Mesendoderm (in vitro differentiated cells): ENCODE measurements around the gene THEMIS2.
"Not testable (repeated sequence)": the region's sequence is repeated elsewhere in the genome, so short reads cannot be mapped to it uniquely, and the experiment has no call there.

Experiments used
- DNase-seq: peaks from one replicate; pipeline ENCODE4 v3.0.0; 2013
- H2AK5ac ChIP-seq: 2 replicates; pipeline ENCODE4 v1.6.1; 2013; ENCODE audit warnings: low read length, inconsistent platforms
- H2BK120ac ChIP-seq: 2 replicates; pipeline ENCODE4 v1.6.1; 2013; ENCODE audit warnings: low read depth, mild to moderate bottlenecking, low read length, moderate library complexity, mixed read lengths
- H2BK15ac ChIP-seq: replicated peaks from 2 replicates; pipeline ENCODE4 v1.6.1; 2013; ENCODE audit warnings: low read depth, mild to moderate bottlenecking, moderate library complexity
- H2BK5ac ChIP-seq: 2 replicates; pipeline ENCODE4 v1.6.1; 2013; ENCODE audit warnings: low read length, inconsistent platforms
- H3K18ac ChIP-seq: 2 replicates; pipeline ENCODE4 v1.6.1; 2013; ENCODE audit warnings: mild to moderate bottlenecking, low read length, mixed read lengths
- H3K23ac ChIP-seq: one replicate; pipeline ENCODE4 v1.6.1; 2013; ENCODE audit warnings: low read length
- H3K27ac ChIP-seq: 2 replicates; pipeline ENCODE4 v1.5.1; 2013; ENCODE audit warnings: low read depth, mild to moderate bottlenecking, inconsistent platforms, low read length, moderate library complexity
- H3K27me3 ChIP-seq: 2 replicates; pipeline ENCODE4 v1.6.1; 2013; ENCODE audit warnings: low read length, control low read depth, mild to moderate bottlenecking, inconsistent platforms; ENCODE audit not compliant: insufficient read depth, poor library complexity
- H3K36me3 ChIP-seq: 2 replicates; pipeline ENCODE4 v1.6.1; 2013; ENCODE audit warnings: low read length, inconsistent platforms; ENCODE audit not compliant: control insufficient read depth, insufficient read depth
- H3K4ac ChIP-seq: one replicate; pipeline ENCODE4 v1.6.1; 2013; ENCODE audit warnings: low read depth, mild to moderate bottlenecking, low read length, moderate library complexity
- H3K4me1 ChIP-seq: 2 replicates; pipeline ENCODE4 v1.6.1; 2013; ENCODE audit warnings: low read depth, low read length, inconsistent platforms; ENCODE audit not compliant: control insufficient read depth
- H3K4me2 ChIP-seq: 2 replicates; pipeline ENCODE4 v1.6.1; 2013; ENCODE audit warnings: low read length
- H3K4me3 ChIP-seq: 2 replicates; pipeline ENCODE4 v1.5.1; 2013; ENCODE audit warnings: mild to moderate bottlenecking, low read length
- H3K56ac ChIP-seq: one replicate; pipeline ENCODE4 v1.6.1; 2013; ENCODE audit warnings: low read length
- H3K79me1 ChIP-seq: 2 replicates; pipeline ENCODE4 v1.6.1; 2013; ENCODE audit warnings: low read length, inconsistent platforms
- H3K79me2 ChIP-seq: 2 replicates; pipeline ENCODE4 v1.6.1; 2013; ENCODE audit warnings: mild to moderate bottlenecking, low read length; ENCODE audit not compliant: control insufficient read depth, insufficient read depth
- H3K9ac ChIP-seq: 2 replicates; pipeline ENCODE4 v1.6.1; 2013; ENCODE audit warnings: low read length, inconsistent platforms
- H4K5ac ChIP-seq: one replicate; pipeline ENCODE4 v1.6.1; 2013; ENCODE audit warnings: low read length
- H4K8ac ChIP-seq: one replicate; pipeline ENCODE4 v1.6.1; 2013; ENCODE audit warnings: low read depth, mild to moderate bottlenecking, control low read depth, low read length, moderate library complexity
- WGBS: extraction: QIAGEN DNeasy Blood & Tissue Kit; methylation state at CpG from one replicate; pipeline ENCODE4 v1.1.7; 2013; ENCODE audit warnings: low lambda C conversion rate, missing lambda C conversion rate; ENCODE audit not compliant: insufficient coverage; ENCODE audit errors: extremely low coverage; 5-methylcytosine and 5-hydroxymethylcytosine counted together

The THEMIS2 gene

DNA sequence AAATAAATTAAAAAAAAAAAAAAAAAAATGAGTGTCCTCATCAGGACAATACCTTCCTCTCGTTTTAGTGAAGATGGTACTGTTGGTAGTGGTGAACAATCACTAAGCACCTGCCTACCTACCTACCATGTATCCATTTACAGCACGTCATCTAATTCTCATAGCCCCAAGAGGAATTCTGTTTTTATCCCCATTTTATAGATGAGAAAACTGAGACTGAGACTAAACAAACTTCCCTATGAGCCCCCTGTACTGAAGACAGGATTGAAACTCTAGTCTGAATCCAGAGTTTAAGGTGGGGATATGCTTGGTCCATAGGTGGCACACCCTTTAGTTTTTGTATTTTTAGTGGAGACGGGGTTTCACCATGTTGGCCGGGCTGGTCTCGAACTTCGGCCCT lies 17.3 kb upstream of the THEMIS2 start:
- no CpG with 5 or more reads among the region's 6 CpGs for WGBS
- Histone ChIP-seq H2BK15ac (no peak overlapping the region), H3K27me3 (no peaks in the 10 kb centered on the region), H3K4me1 (no peaks in the 10 kb centered on the region), H2AK5ac (no peak overlapping the region), H3K36me3 (peaks cover 8% of the 10 kb centered on the region), H3K79me1 (no peaks in the 10 kb centered on the region), H3K56ac (no peak overlapping the region), H3K4ac (no peak overlapping the region), H2BK120ac (no peak overlapping the region), H3K18ac (no peak overlapping the region), H3K27ac (no peak overlapping the region), H3K79me2 (no peaks in the 10 kb centered on the region), H3K9ac (no peak overlapping the region), H4K5ac (no peak overlapping the region), H3K4me2 (no peak overlapping the region), H3K4me3 (no peak overlapping the region), H2BK5ac (no peak overlapping the region), H4K8ac (no peak overlapping the region), H3K23ac (no peak overlapping the region)
- DNase-seq, result no peak

- Histone ChIP-seq H3K4me1 (no peaks in the 10 kb centered on the region), H3K79me1 (no peaks in the 10 kb centered on the region), H2BK15ac (no peak overlapping the region), H2BK120ac (no peak overlapping the region), H3K18ac (no peak overlapping the region), H2AK5ac (no peak overlapping the region), H3K36me3 (peaks cover 1% of the 10 kb centered on the region), H2BK5ac (no peak overlapping the region), H3K9ac (no peak overlapping the region), H3K56ac (no peak overlapping the region), H3K4me2 (no peak overlapping the region), H4K8ac (no peak overlapping the region), H3K27me3 (no peaks in the 10 kb centered on the region), H3K4ac (no peak overlapping the region), H3K27ac (no peak overlapping the region), H3K4me3 (no peak overlapping the region), H4K5ac (no peak overlapping the region), H3K23ac (no peak overlapping the region), H3K79me2 (no peaks in the 10 kb centered on the region)
- WGBS, result no CpG with 5 or more reads among the region's 12 CpGs
- DNase-seq, result no peak
Observed at GRCh38 chr1:27856561-27857343, 15.6 kb upstream of the THEMIS2 start.

GRCh38 chr1:27857552-27857951 lies 14.8 kb upstream of the THEMIS2 start:
- H2BK15ac ChIP-seq, H3K18ac ChIP-seq, H3K79me1 ChIP-seq, H2BK120ac ChIP-seq, H3K4ac ChIP-seq, H3K4me3 ChIP-seq, H3K9ac ChIP-seq, H3K4me2 ChIP-seq, H3K79me2 ChIP-seq, H4K5ac ChIP-seq, DNase-seq, H3K27me3 ChIP-seq, H3K36me3 ChIP-seq, H4K8ac ChIP-seq, H2BK5ac ChIP-seq, H2AK5ac ChIP-seq, H3K27ac ChIP-seq, H3K4me1 ChIP-seq, H3K56ac ChIP-seq, H3K23ac ChIP-seq: not testable (repeated sequence)
- WGBS, result no CpG with 5 or more reads among the region's 11 CpGs

DNA sequence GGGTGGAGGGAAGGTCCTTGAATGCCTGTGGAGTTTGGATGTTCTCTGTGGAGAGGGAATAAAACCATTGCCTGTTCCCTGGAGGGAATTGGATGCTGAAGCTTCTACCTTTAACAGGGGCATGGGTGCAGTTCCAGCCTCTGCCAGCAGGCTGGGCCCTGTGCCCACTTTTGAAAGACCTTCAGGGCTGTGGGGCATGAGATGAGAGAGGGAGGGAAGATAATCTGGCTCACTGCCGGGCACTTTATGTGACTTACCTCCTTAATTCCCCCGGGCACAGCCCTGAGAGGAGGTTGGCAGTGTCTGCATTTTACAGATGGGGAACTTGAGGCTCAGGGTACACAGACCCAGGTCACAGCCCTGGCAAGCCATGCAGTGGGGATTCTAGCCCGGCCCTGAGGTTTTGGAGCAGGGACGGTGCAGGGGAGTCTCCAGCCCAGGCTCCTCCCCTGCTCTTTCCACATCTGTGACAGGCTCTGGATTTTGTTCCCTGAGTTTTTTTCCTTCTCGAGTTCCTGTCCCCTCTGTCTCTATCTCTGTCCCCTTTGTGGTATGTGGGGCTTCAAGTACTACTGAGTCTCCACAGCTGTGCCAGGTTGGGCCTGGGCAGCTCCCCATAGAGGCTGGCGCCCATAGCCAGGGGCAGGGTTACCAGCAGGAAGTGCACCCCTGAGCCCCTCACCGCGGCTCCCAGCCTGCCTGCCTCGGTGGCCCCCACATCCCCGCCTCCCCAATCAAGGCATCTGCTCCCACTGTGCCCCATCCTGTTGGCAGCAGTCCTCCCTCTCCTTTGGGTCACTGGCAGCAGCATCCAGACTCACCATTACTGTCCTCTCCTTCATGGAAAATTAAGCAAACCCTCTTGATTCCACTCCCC lies 14.0 kb upstream of the THEMIS2 start:
- Histone ChIP-seq H3K9ac (no peak overlapping the region), H2AK5ac (no peak overlapping the region), H2BK5ac (no peak overlapping the region), H2BK15ac (no peak overlapping the region), H2BK120ac (no peak overlapping the region), H3K18ac (no peak overlapping the region), H3K4me2 (no peak overlapping the region), H3K4me1 (peaks cover 2% of the 10 kb centered on the region), H3K79me2 (no peaks in the 10 kb centered on the region), H3K27ac (no peak overlapping the region), H3K27me3 (no peaks in the 10 kb centered on the region), H3K4ac (no peak overlapping the region), H3K56ac (peak overlapping the region; percentile 49), H4K8ac (no peak overlapping the region), H3K23ac (no peak overlapping the region), H3K4me3 (no peak overlapping the region), H3K36me3 (no peaks in the 10 kb centered on the region), H4K5ac (no peak overlapping the region), H3K79me1 (no peaks in the 10 kb centered on the region)
- DNase-seq, result peak; percentile 83
- no CpG with 5 or more reads among the region's 10 CpGs for WGBS

GRCh38 chr1:27858949-27859576 lies 13.3 kb upstream of the THEMIS2 start:
- Histone ChIP-seq H3K18ac (no peak overlapping the region), H2BK15ac (no peak overlapping the region), H3K4me2 (no peak overlapping the region), H4K5ac (no peak overlapping the region), H4K8ac (no peak overlapping the region), H3K79me1 (no peaks in the 10 kb centered on the region), H3K27ac (no peak overlapping the region), H3K9ac (no peak overlapping the region), H2BK5ac (no peak overlapping the region), H3K79me2 (no peaks in the 10 kb centered on the region), H2BK120ac (no peak overlapping the region), H2AK5ac (no peak overlapping the region), H3K36me3 (no peaks in the 10 kb centered on the region), H3K4ac (no peak overlapping the region), H3K4me3 (no peak overlapping the region), H3K56ac (no peak overlapping the region), H3K23ac (peak overlapping the region; percentile 59), H3K27me3 (no peaks in the 10 kb centered on the region), H3K4me1 (peaks cover 2% of the 10 kb centered on the region)
- no CpG with 5 or more reads among the region's 14 CpGs for WGBS
- no peak for DNase-seq
